Stimulated activated CD4-positive, alpha-beta T cell treated with anti-CD3 and anti-CD28 coated beads, Interleukin-12 subunit alpha, Interleukin-12 subunit beta, amount 100 ng/mL, for 48 hours (primary cell): ENCODE data around the gene PDCD1LG2.
"Not testable (repeated sequence)": the region's sequence is repeated elsewhere in the genome, so short reads cannot be mapped to it uniquely, and the experiment has no call there.

Experiments
- DNase-seq, 3 donors: peaks; one replicate each; pipeline ENCODE4 v3.0.0-alpha.2; 2020; ENCODE audit warnings: low read depth in 2 of 3, low spot score in 1 of 3

The PDCD1LG2 gene

DNA sequence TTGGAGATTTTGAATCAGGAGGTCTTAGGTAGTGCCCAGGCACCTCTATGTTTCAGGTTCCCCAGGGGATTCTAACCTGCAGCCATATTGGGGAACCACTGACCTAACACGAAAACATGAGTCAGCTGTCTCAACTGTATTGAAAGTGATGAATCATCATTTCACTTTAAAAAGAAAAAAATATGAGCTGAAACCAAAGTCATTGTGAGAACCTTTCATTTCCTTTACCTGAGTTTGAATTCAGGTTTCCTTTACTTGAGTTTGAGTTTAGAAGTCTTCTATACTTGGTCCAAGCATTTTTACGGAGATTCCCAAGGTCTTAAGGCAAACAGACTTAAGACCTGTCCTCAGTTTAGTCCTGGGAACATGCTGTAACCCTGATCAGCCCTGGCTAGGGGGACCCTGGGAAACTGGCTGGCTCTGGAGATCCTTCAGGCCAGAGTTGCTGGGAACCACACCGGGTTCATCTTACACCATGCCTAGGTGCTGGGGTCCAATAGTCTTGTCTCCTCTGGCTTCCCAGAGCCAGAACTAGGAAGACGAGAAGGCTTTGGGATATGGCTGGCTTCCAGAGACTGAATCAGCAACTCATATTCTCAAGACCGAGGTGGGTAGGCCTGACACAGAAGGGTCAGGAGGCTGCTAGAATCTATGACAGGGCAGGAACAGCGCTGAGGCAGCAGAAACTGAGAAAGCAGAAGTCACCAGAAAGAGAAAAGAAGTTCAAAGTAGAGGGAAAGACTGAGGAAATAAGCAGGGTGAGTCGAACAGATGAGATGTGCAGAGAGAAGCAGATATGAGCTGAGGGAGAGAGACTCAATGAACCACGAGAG is 16.4 kb upstream of the PDCD1LG2 start:
- DNase-seq: no peak

GRCh38 chr9:5494765-5495164 is 15.6 kb upstream of the PDCD1LG2 start:
- DNase-seq: not testable (repeated sequence)

- no peak for DNase-seq
These were observed 11.2 kb upstream of the PDCD1LG2 start for GRCh38 chr9:5499157-5499556.

DNA sequence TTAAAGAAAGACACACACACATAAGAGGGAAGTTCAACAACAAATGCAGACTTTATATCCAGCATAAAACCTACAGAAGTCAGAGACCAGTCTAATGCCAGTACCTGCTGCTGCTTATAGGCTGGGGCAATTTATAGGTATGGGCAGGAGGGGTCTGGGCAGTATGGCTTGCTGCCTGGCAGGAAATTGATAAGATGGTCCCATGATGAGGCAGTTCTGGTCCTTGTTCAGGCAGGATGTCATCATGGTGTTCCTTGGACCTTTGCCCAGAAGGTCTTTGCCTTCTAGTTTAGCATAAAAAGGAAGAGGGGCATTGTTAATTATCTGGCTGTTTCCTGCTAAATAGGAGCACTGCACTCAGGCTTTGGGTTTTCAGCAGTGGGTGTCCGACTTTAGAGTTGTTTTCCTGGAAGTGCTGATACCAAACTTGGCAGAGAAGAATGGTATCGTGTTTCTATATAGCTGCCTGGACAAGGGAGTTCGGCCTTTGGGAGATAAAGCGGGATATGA is 10.4 kb upstream of the PDCD1LG2 start:
- no peak for DNase-seq

DNA sequence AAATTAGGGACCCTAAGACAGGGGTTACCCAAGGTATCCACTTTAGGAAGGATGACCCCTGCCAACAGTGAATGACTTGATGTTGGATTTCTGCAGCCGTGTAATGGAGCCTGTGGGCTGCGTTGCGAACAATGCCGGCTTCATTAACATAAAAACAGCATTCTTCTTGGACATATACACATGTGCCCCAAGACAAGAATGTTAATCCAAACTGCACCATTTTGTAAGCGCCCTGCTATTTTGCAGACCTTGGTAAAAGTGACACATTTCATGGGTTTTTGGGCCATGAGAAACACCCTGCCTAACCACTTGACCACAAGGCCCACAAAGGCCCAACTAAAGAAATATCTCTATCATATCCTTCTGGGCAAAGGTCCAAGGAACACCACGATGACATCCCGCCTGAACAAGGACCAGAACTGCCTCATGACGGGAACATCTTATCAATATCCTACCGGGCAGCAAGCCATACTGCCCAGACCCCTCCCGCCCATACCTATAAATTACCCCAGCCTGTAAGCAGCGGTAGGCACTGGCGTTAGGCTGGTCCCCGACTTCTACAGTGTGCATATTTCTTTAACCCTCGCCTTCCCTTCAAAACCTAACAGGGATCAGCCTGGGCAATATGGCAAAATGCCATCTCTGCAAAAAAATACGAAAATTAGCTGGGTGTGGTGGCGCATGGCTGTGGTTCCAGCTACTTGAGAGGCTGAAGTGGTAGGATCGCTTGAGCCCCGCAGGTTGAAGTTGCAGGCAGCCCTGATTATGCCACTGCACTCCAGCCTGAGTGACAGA is 9.7 kb upstream of the PDCD1LG2 start:
- DNase-seq: no peak

DNA sequence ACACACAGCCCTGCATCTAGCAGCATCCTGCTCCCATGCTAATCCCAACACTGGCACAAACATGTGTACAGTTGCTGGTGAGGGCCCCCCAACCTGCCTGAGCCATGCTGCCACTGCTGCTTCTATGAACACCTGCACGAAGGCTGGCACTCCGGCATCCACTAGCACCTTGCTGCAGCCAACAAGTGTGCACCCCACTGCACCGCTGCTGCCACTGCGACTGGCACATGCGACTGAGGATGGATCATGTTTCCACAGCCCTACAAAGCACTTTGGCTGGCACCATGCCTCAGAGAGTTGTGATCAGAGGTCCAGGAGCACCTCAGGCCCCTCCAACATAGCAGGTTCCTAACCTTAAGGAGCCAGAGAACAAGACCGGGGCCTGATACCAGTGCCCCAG is 7.8 kb upstream of the PDCD1LG2 start:
- DNase-seq: no peak

DNA sequence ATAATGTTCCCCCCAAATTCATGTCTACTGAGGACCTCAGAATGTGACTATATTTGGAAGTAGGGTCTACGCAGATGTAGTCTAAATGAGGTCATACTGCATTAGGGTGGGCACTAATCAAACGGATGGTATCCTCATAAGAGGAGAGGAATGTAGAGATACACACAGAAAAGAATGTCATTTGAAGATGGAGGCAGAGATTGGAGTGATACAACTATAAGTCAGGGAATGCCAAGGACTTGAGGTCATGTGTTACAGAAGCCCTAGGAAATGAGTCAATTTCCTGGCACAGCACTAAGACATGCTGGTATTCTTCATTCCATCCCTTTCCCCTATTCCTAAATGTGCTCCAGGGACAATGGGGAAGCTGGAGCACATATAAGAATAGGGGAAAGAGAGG is 758 bp upstream of the PDCD1LG2 start:
- no peak for DNase-seq

DNA sequence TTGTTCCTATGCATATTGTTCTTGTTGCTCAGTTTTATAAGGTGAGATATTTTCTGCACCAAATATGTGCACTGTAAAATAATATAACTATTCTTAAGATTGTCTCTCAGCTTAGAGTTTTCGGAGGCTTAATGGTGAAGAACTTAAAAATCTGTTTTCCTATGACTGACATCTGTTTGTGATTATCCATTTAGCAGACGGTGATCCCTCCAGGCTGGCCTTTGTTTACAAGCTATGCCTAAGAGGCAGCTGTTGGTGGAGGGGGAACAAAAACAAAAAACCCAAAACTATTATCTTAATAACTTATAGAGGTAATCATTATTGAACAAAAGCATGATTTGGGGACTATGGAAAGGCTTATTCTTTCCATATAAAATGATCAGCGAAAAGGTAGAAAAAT is 658 bp downstream of the PDCD1LG2 start:
- no peak for DNase-seq

- no peak for DNase-seq
These were observed 1.1 kb downstream of the PDCD1LG2 start for GRCh38 chr9:5511476-5511875.

DNA sequence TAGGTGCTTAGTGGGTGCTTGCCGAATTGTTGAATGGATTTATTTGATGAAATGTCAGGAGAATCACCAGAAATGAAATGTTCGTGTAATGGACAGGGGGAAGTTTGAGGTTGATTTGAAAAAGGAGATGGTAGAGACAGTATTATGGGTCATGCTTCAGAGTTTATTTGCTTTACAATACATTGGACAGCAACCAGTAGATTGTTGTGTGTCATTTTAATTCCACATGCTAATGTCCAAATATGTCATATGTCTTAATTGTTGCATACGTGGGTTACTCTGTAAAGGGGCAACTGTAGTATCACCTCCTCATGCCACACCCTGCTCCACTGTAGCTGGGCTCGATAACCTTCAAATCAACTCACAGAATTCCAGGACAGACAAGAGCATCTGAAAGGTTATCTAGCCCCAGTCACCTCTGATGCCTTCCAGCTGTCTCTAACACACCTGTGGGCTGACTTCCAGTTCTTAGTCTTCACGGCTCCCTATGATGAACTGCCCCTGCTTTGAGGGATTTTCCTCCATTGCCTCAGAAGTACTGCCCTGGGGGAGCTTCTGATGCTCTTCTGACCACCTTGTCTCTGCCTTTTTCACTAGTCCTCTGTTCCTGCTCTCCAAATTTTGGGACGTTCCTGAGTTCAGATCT is 1.7 kb downstream of the PDCD1LG2 start:
- DNase-seq: no peak

DNA sequence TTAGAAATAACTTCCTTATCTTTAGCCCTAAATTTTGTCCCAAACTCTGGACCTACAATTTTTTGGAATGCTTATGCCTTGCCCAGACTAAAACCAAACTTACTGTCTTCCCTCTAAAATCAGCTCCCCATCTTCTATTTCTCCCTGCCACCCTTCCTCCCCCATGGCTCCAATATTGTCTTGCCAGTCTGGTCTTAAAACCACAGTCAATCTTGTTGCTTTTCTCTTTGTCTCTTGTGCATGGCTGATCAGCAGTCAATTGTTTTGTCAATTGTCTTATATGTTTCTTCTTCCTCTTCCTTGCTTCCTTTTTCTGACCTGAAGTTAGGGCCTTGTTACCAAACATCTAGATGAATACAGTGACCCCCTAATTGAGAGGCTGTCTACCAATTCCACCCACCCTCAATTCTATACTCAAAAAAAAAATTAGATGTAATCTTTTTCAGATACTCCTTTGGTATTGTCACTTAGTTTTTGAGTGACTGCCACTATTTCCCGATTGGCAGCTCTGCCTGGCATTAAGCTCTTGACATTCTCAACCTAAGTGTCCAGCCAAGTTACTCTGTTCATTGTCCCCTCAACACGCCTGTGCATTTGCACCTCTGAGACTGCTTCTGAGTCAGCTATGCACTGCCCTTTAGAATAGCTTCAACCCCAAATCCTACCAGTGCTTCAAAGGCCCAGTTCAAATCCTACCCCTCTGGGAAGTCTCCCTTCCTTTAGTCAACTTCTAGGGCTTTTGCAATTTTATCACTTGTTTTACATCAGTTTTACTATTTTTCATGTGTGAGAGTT is 2.5 kb downstream of the PDCD1LG2 start:
- no peak for DNase-seq

- no peak for DNase-seq
These were observed 3.8 kb downstream of the PDCD1LG2 start for GRCh38 chr9:5513966-5514616.

- no peak for DNase-seq
These were observed 4.4 kb downstream of the PDCD1LG2 start for GRCh38 chr9:5514617-5515260.

DNA sequence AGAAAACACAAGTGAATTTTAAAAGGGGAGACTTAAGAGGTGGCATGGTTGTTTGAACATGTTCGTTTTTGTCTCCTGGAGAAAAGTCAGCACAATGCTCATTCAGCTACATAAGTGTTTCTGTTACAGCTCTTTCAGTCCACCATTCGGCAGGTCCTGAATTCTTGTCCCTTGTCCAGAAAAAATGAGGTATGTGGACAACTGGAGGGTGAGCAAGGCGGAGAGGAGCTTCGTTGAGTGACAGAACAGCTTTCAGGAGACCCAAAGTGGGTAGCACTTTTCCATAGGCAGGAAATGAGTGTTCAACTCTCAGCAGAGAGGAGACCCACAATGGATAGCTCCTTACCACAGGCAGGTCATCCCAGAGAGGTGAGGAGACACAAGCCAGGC is 4.9 kb downstream of the PDCD1LG2 start:
- no peak for DNase-seq

DNA sequence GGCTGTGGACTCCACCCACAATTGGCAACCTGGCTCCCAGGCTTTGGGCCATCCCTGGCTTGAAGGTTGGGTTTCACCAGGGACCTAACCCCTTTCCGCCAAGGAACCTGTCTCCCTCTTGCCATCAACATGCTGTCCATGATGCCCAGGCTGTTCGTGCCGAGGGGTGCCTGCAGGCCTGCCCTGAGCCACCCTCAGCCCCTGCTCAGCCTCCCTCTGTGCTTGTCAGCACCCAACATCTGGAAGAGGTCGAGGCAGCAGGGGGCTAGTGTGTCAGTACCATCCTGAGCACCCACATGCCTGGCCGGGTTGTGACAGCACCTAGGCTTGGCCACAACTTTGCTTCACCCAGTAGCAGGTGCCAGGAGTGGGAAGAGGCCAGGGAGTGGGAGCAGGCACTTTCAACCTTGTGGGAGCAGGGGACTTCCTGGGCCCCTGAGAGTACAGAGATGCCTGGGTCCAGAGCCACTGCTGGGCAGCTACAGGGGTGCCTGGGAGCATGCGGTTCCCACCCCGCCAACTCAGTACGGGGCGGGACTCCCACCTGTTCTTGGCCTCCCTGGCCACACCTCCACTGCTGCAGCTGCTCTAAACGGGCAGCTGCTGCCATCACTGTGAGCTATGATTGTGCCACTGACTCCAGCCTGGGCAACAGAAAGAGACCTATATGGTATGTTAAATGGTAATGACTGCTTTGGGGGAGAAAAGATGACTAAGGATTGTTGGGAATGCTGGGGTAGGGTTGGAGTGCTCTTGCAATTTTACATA is 6.3 kb downstream of the PDCD1LG2 start:
- no peak for DNase-seq

- no peak for DNase-seq
These were observed 8.0 kb downstream of the PDCD1LG2 start for GRCh38 chr9:5518171-5518936.

GRCh38 chr9:5518937-5519319 is 8.6 kb downstream of the PDCD1LG2 start:
- peak in 2 of 3 donors; percentile 31 to 39 for DNase-seq

GRCh38 chr9:5524090-5524489 is 13.8 kb downstream of the PDCD1LG2 start:
- no peak for DNase-seq
